ENCODE results near the gene FRMD4A.
"Not testable (repeated sequence)": the region's sequence is repeated elsewhere in the genome, so short reads cannot be mapped to it uniquely, and the experiment has no call there.

Gene FRMD4A

DNA sequence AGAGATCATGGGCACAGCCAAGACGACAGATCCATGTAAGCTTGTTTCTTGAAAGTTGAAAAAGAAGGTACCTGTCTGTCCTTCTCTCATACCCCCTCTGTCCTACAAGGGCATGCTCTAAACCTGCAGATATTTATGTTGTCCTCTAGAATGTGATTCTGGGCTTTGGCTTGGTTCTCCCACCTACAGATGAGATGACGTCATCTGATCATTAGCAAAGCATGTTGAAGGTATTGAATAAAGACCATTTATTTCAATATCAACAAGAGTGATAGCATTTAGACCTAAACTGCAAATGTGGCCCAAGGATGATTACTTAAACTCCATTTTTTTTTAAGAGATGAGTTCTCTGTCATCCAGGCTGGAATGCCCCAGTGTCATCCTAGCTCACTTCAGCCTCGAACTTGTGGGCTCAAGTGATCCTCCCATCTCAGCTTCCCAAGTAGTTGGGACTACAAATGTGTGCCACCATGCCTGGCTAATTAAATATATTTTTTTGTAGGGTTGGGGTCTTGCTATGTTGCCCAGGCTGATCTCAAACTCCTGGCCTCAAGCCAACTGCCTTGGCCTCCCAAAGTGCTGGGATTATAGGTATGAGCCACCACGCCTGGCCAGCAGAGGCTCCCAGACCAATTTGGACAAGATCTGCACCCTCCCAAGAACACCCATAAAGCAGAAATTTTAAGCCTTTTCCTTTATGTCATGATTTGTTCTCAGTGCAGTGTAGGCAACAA is 559.8 kb downstream of the FRMD4A start:
- no peak for DNase-seq (ENCODE audit: extremely low spot score)
- ChIA-PET CTCF (interaction anchor here (1.2 to 2.5 kb wide), 6 partner anchors 8 to 112 kb away, joined by 3 to 15 read pairs (median 6); no protein-coding TSS in a partner anchor), POLR2A (no interaction called here)
- TF ChIP-seq, protein P1, sequence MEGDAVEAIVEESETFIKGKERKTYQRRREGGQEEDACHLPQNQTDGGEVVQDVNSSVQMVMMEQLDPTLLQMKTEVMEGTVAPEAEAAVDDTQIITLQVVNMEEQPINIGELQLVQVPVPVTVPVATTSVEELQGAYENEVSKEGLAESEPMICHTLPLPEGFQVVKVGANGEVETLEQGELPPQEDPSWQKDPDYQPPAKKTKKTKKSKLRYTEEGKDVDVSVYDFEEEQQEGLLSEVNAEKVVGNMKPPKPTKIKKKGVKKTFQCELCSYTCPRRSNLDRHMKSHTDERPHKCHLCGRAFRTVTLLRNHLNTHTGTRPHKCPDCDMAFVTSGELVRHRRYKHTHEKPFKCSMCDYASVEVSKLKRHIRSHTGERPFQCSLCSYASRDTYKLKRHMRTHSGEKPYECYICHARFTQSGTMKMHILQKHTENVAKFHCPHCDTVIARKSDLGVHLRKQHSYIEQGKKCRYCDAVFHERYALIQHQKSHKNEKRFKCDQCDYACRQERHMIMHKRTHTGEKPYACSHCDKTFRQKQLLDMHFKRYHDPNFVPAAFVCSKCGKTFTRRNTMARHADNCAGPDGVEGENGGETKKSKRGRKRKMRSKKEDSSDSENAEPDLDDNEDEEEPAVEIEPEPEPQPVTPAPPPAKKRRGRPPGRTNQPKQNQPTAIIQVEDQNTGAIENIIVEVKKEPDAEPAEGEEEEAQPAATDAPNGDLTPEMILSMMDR (IDR thresholded peaks at IDR 0.05; ENCODE audit: control extremely low read depth, extremely low read depth, low read depth, missing control alignments), result no peak

GRCh38 chr10:13769946-13770345 is 560.8 kb downstream of the FRMD4A start:
- POLR2A ChIA-PET, result no interaction called here
- no peak for DNase-seq (ENCODE audit: extremely low spot score)
- TF ChIP-seq, protein P1 (IDR thresholded peaks at IDR 0.05; ENCODE audit: control extremely low read depth, extremely low read depth, low read depth, missing control alignments), result no peak
- CTCF ChIA-PET, result interaction anchor here (2.5 kb wide), 1 partner anchor 7 kb away, joined by 15 read pairs; no protein-coding TSS in a partner anchor

- CTCF ChIA-PET, result no interaction called here
- no peak for DNase-seq (ENCODE audit: extremely low spot score)
- TF ChIP-seq, protein P1 (IDR thresholded peaks at IDR 0.05; ENCODE audit: control extremely low read depth, extremely low read depth, low read depth, missing control alignments), result no peak
- POLR2A ChIA-PET, result no interaction called here
Observed at GRCh38 chr10:13767676-13768178, 563.0 kb downstream of the FRMD4A start.

GRCh38 chr10:13767148-13767547 is 563.6 kb downstream of the FRMD4A start:
- CTCF ChIA-PET, result interaction anchor here (1.2 to 1.3 kb wide), 2 partner anchors 108 to 395 kb away, joined by 3 to 4 read pairs; no protein-coding TSS in a partner anchor
- DNase-seq (ENCODE audit: extremely low spot score); POLR2A ChIA-PET: not testable (repeated sequence)

- CTCF ChIA-PET, result interaction anchor here (1.2 to 1.3 kb wide), 2 partner anchors 107 to 393 kb away, joined by 3 to 4 read pairs; no protein-coding TSS in a partner anchor
- TF ChIP-seq, protein P1 (IDR thresholded peaks at IDR 0.05; ENCODE audit: control extremely low read depth, extremely low read depth, low read depth, missing control alignments), result no peak
- no peak for DNase-seq (ENCODE audit: extremely low spot score)
- POLR2A ChIA-PET, result no interaction called here
Observed at GRCh38 chr10:13765641-13766341, 564.9 kb downstream of the FRMD4A start.

DNA sequence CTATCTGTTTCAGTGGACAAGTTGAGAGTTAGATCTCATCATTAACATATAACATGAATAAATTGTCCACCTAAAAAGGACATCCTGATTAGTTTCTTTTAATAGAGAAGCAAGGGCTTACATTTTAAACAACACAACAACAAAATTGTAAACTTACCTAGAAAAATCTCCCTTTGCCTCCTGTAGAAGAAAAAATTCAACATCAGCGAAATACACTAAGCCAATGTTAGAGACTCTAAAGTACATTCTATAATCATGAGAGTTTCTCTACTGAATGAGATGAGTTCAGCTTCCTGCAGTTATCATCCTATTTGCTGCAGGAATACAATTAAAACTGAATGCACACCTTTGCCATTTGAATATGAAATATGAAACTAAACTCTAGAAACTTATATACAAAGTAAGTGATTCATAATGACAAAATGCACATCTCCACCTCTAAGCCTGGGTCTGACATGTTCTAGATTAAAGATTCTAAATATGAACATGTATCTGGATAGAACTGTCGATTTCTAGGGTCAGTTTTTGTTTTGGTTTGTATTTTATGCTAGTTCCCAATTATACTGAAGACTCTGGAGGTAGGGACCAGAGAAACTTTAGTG is 569.1 kb downstream of the FRMD4A start:
- POLR2A ChIA-PET, result no interaction called here
- TF ChIP-seq, protein P1 (IDR thresholded peaks at IDR 0.05; ENCODE audit: control extremely low read depth, extremely low read depth, low read depth, missing control alignments), result no peak
- no peak for DNase-seq (ENCODE audit: extremely low spot score)
- CTCF ChIA-PET, result interaction anchor here (0.9 to 3.0 kb wide), 6 partner anchors 7 to 18 kb away, joined by 3 to 15 read pairs (median 4); no protein-coding TSS in a partner anchor
